ENCODE data around the gene CERS5.
"Not testable (repeated sequence)": the region's sequence is repeated elsewhere in the genome, so short reads cannot be mapped to it uniquely, and the experiment has no call there.

CERS5 gene

GRCh38 chr12:50162230-50162629 is 4.9 kb downstream of the CERS5 start:
- DNase-seq (ENCODE audit: low spot score): no peak
- in situ Hi-C loops (cut with MboI; ENCODE audit: low pct_unique_long_range_greater_than_20kb, low sequenced_read_pairs, unreplicated experiment): loop anchor here (10.0 kb wide), 1 partner anchor 87 kb away; no protein-coding TSS in a partner anchor
- no peak for TF ChIP-seq CTCF (IDR thresholded peaks at IDR 0.05; ENCODE audit: extremely low read depth, insufficient read depth, missing control alignments)

GRCh38 chr12:50160643-50161042 is 6.5 kb downstream of the CERS5 start:
- in situ Hi-C loops (cut with MboI; ENCODE audit: low pct_unique_long_range_greater_than_20kb, low sequenced_read_pairs, unreplicated experiment): loop anchor here (10.0 kb wide), 1 partner anchor 86 kb away; no protein-coding TSS in a partner anchor
- DNase-seq (ENCODE audit: low spot score): no peak
- TF ChIP-seq CTCF (IDR thresholded peaks at IDR 0.05; ENCODE audit: extremely low read depth, insufficient read depth, missing control alignments): no peak

GRCh38 chr12:50157259-50157658 is 9.9 kb downstream of the CERS5 start:
- DNase-seq (ENCODE audit: low spot score): no peak
- TF ChIP-seq CTCF (IDR thresholded peaks at IDR 0.05; ENCODE audit: extremely low read depth, insufficient read depth, missing control alignments): no peak
- in situ Hi-C loops (cut with MboI; ENCODE audit: low pct_unique_long_range_greater_than_20kb, low sequenced_read_pairs, unreplicated experiment): no loop called here

- no peak for DNase-seq (ENCODE audit: low spot score)
- TF ChIP-seq CTCF (IDR thresholded peaks at IDR 0.05; ENCODE audit: extremely low read depth, insufficient read depth, missing control alignments): no peak
- in situ Hi-C loops (cut with MboI; ENCODE audit: low pct_unique_long_range_greater_than_20kb, low sequenced_read_pairs, unreplicated experiment): no loop called here
These were observed 10.5 kb downstream of the CERS5 start for GRCh38 chr12:50156641-50157040.

- DNase-seq (ENCODE audit: low spot score); in situ Hi-C loops (cut with MboI; ENCODE audit: low pct_unique_long_range_greater_than_20kb, low sequenced_read_pairs, unreplicated experiment): not testable (repeated sequence)
These were observed 12.2 kb downstream of the CERS5 start for GRCh38 chr12:50154947-50155346.

- TF ChIP-seq CTCF (IDR thresholded peaks at IDR 0.05; ENCODE audit: extremely low read depth, insufficient read depth, missing control alignments): no peak
- DNase-seq (ENCODE audit: low spot score): no peak
- in situ Hi-C loops (cut with MboI; ENCODE audit: low pct_unique_long_range_greater_than_20kb, low sequenced_read_pairs, unreplicated experiment): no loop called here
These were observed 16.0 kb downstream of the CERS5 start for GRCh38 chr12:50151047-50151687.

GRCh38 chr12:50149311-50149710 is 17.9 kb downstream of the CERS5 start:
- no peak for DNase-seq (ENCODE audit: low spot score)
- in situ Hi-C loops (cut with MboI; ENCODE audit: low pct_unique_long_range_greater_than_20kb, low sequenced_read_pairs, unreplicated experiment): no loop called here
- no peak for TF ChIP-seq CTCF (IDR thresholded peaks at IDR 0.05; ENCODE audit: extremely low read depth, insufficient read depth, missing control alignments)

- DNase-seq (ENCODE audit: low spot score); in situ Hi-C loops (cut with MboI; ENCODE audit: low pct_unique_long_range_greater_than_20kb, low sequenced_read_pairs, unreplicated experiment): not testable (repeated sequence)
These were observed 19.2 kb downstream of the CERS5 start for GRCh38 chr12:50148011-50148410.

Data from GM13977 (cell line).